Glutamatergic neuron (in vitro differentiated cells): Measurements from ENCODE around the gene TCFL5. TPM values are rescaled to one million over a fixed set of nuclear protein-coding genes. Genes with fewer than 3 reads are reported as not detected.

Experiments used
- DNase-seq: peaks from one replicate; pipeline ENCODE4 v3.0.0; 2022
- H3K27ac Mint-ChIP-seq: one replicate; pipeline ENCODE4 v1.8.0; 2020; ENCODE audit warnings: mild to moderate bottlenecking, mixed read lengths, inconsistent platforms; ENCODE audit not compliant: unreplicated experiment
- H3K27me3 Mint-ChIP-seq: one replicate; pipeline ENCODE4 v1.8.0; 2020; ENCODE audit warnings: mild to moderate bottlenecking, moderate library complexity, mixed read lengths, inconsistent platforms; ENCODE audit not compliant: unreplicated experiment
- H3K36me3 Mint-ChIP-seq: one replicate; pipeline ENCODE4 v1.8.0; 2020; ENCODE audit warnings: mild to moderate bottlenecking, mixed read lengths, inconsistent platforms; ENCODE audit not compliant: unreplicated experiment
- H3K4me1 Mint-ChIP-seq: one replicate; pipeline ENCODE4 v1.8.0; 2020; ENCODE audit warnings: mild to moderate bottlenecking, low read depth, mixed read lengths, inconsistent platforms; ENCODE audit not compliant: unreplicated experiment
- H3K4me3 Mint-ChIP-seq: one replicate; pipeline ENCODE4 v1.8.0; 2020; ENCODE audit warnings: mild to moderate bottlenecking, mixed read lengths, inconsistent platforms; ENCODE audit not compliant: unreplicated experiment
- H3K9me3 Mint-ChIP-seq: one replicate; pipeline ENCODE4 v1.8.0; 2020; ENCODE audit warnings: mild to moderate bottlenecking, moderate library complexity, mixed read lengths, inconsistent platforms; ENCODE audit not compliant: unreplicated experiment
- total RNA-seq: library from RNA; stranded (reverse); fragmentation: NEBNext Ultra II Directional; extraction: Animal tissue kit (Norgen Biotek cat#: 25700); gene quantifications from one replicate; pipeline ENCODE4 v1.2.1, GENCODE V29; 2021; ENCODE audit not compliant: unreplicated experiment
- TF ChIP-seq, protein P1 (sequence below): fragments of 200-600 bp; sonication (generic); IDR thresholded peaks from one replicate; pipeline ENCODE4 v1.5.0; 2021; ENCODE audit not compliant: partially characterized antibody, unreplicated experiment

The TCFL5 gene
- total RNA-seq, 1 donor from 2014 or later, result 12.6 TPM

GRCh38 chr20:62814709-62815065, 46.9 kb downstream of the TCFL5 start:
- peaks cover 2% of the 10 kb centered on the region for H3K4me1 Mint-ChIP-seq
- TF ChIP-seq, protein P1, sequence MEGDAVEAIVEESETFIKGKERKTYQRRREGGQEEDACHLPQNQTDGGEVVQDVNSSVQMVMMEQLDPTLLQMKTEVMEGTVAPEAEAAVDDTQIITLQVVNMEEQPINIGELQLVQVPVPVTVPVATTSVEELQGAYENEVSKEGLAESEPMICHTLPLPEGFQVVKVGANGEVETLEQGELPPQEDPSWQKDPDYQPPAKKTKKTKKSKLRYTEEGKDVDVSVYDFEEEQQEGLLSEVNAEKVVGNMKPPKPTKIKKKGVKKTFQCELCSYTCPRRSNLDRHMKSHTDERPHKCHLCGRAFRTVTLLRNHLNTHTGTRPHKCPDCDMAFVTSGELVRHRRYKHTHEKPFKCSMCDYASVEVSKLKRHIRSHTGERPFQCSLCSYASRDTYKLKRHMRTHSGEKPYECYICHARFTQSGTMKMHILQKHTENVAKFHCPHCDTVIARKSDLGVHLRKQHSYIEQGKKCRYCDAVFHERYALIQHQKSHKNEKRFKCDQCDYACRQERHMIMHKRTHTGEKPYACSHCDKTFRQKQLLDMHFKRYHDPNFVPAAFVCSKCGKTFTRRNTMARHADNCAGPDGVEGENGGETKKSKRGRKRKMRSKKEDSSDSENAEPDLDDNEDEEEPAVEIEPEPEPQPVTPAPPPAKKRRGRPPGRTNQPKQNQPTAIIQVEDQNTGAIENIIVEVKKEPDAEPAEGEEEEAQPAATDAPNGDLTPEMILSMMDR, result no peak
- no peak overlapping the region for H3K27ac Mint-ChIP-seq
- H3K27me3 Mint-ChIP-seq, result peaks cover 6% of the 10 kb centered on the region
- no peaks in the 10 kb centered on the region for H3K9me3 Mint-ChIP-seq
- DNase-seq, result no peak
- H3K4me3 Mint-ChIP-seq, result no peak overlapping the region
- no peaks in the 10 kb centered on the region for H3K36me3 Mint-ChIP-seq

DNA sequence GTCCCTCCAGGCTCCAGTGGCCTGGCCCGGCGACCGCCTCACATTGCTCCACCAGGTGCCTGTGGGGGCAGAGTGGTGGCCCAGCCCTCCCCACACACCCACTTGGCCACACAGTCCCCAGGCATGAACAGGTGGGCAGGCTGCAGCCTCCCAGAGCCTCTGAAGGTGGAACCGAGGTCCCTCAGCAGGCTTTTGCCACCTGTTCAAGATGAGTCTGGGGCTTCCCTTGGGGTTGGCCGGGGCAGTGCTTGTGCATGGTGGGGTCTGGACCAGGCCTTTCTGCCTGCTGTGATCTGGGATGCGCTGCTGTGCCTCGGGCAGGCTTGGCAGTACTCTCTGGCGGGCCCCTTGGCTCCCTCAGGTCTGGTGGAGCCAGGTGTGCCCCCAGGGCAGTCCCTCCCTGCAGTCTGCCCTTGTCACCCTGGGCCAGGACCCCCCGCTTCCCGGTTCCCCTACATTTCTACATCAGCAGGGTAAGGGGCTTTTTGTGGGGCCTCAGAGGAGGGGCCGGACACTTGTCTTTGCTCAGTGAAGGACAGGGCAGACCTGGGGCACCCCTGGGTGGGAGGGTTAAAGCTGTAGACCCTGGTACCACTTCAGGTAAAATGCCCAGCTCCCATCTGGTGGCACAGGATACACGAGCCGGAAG, 47.4 kb downstream of the TCFL5 start:
- Mint-ChIP-seq H3K4me3 (no peak overlapping the region), H3K27me3 (peaks cover 6% of the 10 kb centered on the region), H3K27ac (no peak overlapping the region), H3K36me3 (no peaks in the 10 kb centered on the region), H3K9me3 (no peaks in the 10 kb centered on the region), H3K4me1 (peaks cover 2% of the 10 kb centered on the region)
- TF ChIP-seq, protein P1, result no peak
- no peak for DNase-seq

DNA sequence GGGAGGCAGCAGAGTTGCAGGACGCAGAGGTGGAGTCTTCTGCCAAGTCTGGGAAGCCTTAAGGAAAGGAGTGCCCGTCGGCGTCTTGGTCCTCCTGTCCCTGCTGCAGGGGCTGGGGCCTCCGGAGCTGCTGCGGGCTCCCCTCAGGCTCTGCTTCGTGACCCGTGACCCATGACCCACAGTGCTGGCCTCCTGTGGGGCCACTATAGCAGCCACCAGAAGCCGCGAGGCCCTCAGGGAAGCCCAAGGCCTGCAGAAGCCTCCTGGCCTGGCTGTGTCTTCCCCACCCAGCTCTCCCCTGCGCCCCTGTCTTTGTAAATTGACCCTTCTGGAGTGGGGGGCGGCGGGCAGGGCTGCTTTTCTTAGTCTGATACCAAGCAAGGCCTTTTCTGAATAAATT, 48.0 kb downstream of the TCFL5 start:
- H3K9me3 Mint-ChIP-seq, result no peaks in the 10 kb centered on the region

GRCh38 chr20:62812907-62813200, 48.8 kb downstream of the TCFL5 start:
- TF ChIP-seq, protein P1, result no peak
- Mint-ChIP-seq H3K27ac (no peak overlapping the region), H3K4me1 (peaks cover 2% of the 10 kb centered on the region), H3K36me3 (no peaks in the 10 kb centered on the region), H3K4me3 (no peak overlapping the region), H3K27me3 (peaks cover 6% of the 10 kb centered on the region), H3K9me3 (no peaks in the 10 kb centered on the region)
- no peak for DNase-seq

More for the DNA sequence above, 48.0 kb downstream of the TCFL5 start:
- Mint-ChIP-seq H3K4me1 (peaks cover 2% of the 10 kb centered on the region), H3K36me3 (no peaks in the 10 kb centered on the region), H3K27ac (no peak overlapping the region), H3K27me3 (peaks cover 6% of the 10 kb centered on the region), H3K4me3 (no peak overlapping the region)
- TF ChIP-seq, protein P1, result no peak
- DNase-seq, result no peak

DNA sequence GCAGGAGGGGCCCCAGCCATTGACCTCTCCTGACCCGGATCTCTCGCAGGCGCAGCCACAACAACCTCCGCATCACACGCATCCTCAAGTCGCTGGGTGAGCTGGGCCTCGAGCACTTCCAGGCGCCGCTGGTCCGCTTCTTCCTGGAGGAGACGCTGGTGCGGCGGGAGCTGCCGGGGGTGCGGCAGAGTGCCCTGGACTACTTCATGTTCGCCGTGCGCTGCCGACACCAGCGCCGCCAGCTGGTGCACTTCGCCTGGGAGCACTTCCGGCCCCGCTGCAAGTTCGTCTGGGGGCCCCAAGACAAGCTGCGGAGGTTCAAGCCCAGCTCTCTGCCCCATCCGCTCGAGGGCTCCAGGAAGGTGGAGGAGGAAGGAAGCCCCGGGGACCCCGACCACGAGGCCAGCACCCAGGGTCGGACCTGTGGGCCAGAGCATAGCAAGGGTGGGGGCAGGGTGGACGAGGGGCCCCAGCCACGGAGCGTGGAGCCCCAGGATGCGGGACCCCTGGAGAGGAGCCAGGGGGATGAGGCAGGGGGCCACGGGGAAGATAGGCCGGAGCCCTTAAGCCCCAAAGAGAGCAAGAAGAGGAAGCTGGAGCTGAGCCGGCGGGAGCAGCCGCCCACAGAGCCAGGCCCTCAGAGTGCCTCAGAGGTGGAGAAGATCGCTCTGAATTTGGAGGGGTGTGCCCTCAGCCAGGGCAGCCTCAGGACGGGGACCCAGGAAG, 49.3 kb downstream of the TCFL5 start:
- Mint-ChIP-seq H3K4me3 (no peak overlapping the region), H3K27me3 (peaks cover 6% of the 10 kb centered on the region), H3K36me3 (no peaks in the 10 kb centered on the region), H3K27ac (no peak overlapping the region), H3K4me1 (peaks cover 2% of the 10 kb centered on the region), H3K9me3 (no peaks in the 10 kb centered on the region)
- TF ChIP-seq, protein P1, result no peak
- DNase-seq, result no peak
